Measurements from ENCODE around the gene RCOR3.

Gene RCOR3

GRCh38 chr1:211267204-211267857, 8.2 kb downstream of the RCOR3 start:
- Mint-ChIP-seq H3K9me3 (no peaks in the 10 kb centered on the region), H3K27ac (ENCODE audit: low read depth) (no peak overlapping the region), H3K36me3 (ENCODE audit: insufficient read depth) (peaks cover 22% of the 10 kb centered on the region)

GRCh38 chr1:211279340-211279739, 20.2 kb downstream of the RCOR3 start:
- ATAC-seq (replicated peaks; ENCODE audit: extremely low read depth, poor library complexity, severe bottlenecking) (no peak), DNase-seq (ENCODE audit: low spot score in 2 of 2) (no peak)
- no peak overlapping the region for H3K4me3 Mint-ChIP-seq
- no peaks in the 10 kb centered on the region for H3K9me3 Mint-ChIP-seq
- H3K36me3 Mint-ChIP-seq (ENCODE audit: insufficient read depth) = peaks cover 27% of the 10 kb centered on the region
- H3K27ac Mint-ChIP-seq (ENCODE audit: low read depth) = no peak overlapping the region
- H3K4me1 Mint-ChIP-seq = peaks cover 7% of the 10 kb centered on the region
- no peaks in the 10 kb centered on the region for H3K27me3 Mint-ChIP-seq

More at GRCh38 chr1:211267204-211267857, 8.2 kb downstream of the RCOR3 start:
- Mint-ChIP-seq H3K27me3 (no peaks in the 10 kb centered on the region), H3K4me3 (no peak overlapping the region), H3K4me1 (peaks cover 21% of the 10 kb centered on the region)
- DNase-seq (ENCODE audit: low spot score in 2 of 2) = no peak
- ATAC-seq (replicated peaks; ENCODE audit: extremely low read depth, poor library complexity, severe bottlenecking) = no peak

- peaks cover 20% of the 10 kb centered on the region for H3K4me1 Mint-ChIP-seq
- no peak for ATAC-seq (replicated peaks; ENCODE audit: extremely low read depth, poor library complexity, severe bottlenecking)
- no peaks in the 10 kb centered on the region for H3K27me3 Mint-ChIP-seq
- no peak overlapping the region for H3K4me3 Mint-ChIP-seq
- peaks cover 30% of the 10 kb centered on the region for H3K36me3 Mint-ChIP-seq (ENCODE audit: insufficient read depth)
- H3K27ac Mint-ChIP-seq (ENCODE audit: low read depth) = no peak overlapping the region
- no peak for DNase-seq (ENCODE audit: low spot score in 2 of 2)
- H3K9me3 Mint-ChIP-seq = no peaks in the 10 kb centered on the region
Observed at GRCh38 chr1:211280910-211281309, 21.7 kb downstream of the RCOR3 start.

- H3K36me3 Mint-ChIP-seq (ENCODE audit: insufficient read depth) = peaks cover 29% of the 10 kb centered on the region
- H3K4me1 Mint-ChIP-seq = peaks cover 22% of the 10 kb centered on the region
- no peak overlapping the region for H3K27ac Mint-ChIP-seq (ENCODE audit: low read depth)
- no peak for DNase-seq (ENCODE audit: low spot score in 2 of 2)
- no peaks in the 10 kb centered on the region for H3K27me3 Mint-ChIP-seq
- no peak overlapping the region for H3K4me3 Mint-ChIP-seq
- no peaks in the 10 kb centered on the region for H3K9me3 Mint-ChIP-seq
- no peak for ATAC-seq (replicated peaks; ENCODE audit: extremely low read depth, poor library complexity, severe bottlenecking)
Observed at GRCh38 chr1:211281320-211282022, 22.3 kb downstream of the RCOR3 start.

- ATAC-seq (replicated peaks; ENCODE audit: extremely low read depth, poor library complexity, severe bottlenecking) = no peak
Observed at GRCh38 chr1:211282023-211282373, 22.8 kb downstream of the RCOR3 start.

GRCh38 chr1:211285196-211285595, 26.0 kb downstream of the RCOR3 start:
- DNase-seq (ENCODE audit: low spot score in 2 of 2) = no peak
- no peaks in the 10 kb centered on the region for H3K27me3 Mint-ChIP-seq
- peak overlapping the region; percentile 59 for H3K27ac Mint-ChIP-seq (ENCODE audit: low read depth)
- no peak for ATAC-seq (replicated peaks; ENCODE audit: extremely low read depth, poor library complexity, severe bottlenecking)
- peaks cover 36% of the 10 kb centered on the region for H3K4me1 Mint-ChIP-seq
- peaks cover 32% of the 10 kb centered on the region for H3K36me3 Mint-ChIP-seq (ENCODE audit: insufficient read depth)
- no peaks in the 10 kb centered on the region for H3K9me3 Mint-ChIP-seq
- no peak overlapping the region for H3K4me3 Mint-ChIP-seq

More at GRCh38 chr1:211282023-211282373, 22.8 kb downstream of the RCOR3 start:
- peaks cover 26% of the 10 kb centered on the region for H3K4me1 Mint-ChIP-seq
- H3K27me3 Mint-ChIP-seq = no peaks in the 10 kb centered on the region
- peaks cover 25% of the 10 kb centered on the region for H3K36me3 Mint-ChIP-seq (ENCODE audit: insufficient read depth)
- no peak overlapping the region for H3K27ac Mint-ChIP-seq (ENCODE audit: low read depth)
- DNase-seq (ENCODE audit: low spot score in 2 of 2) = no peak
- H3K4me3 Mint-ChIP-seq = no peak overlapping the region
- no peaks in the 10 kb centered on the region for H3K9me3 Mint-ChIP-seq

- H3K4me3 Mint-ChIP-seq = no peak overlapping the region
- H3K27ac Mint-ChIP-seq (ENCODE audit: low read depth) = no peak overlapping the region
- ATAC-seq (replicated peaks; ENCODE audit: extremely low read depth, poor library complexity, severe bottlenecking) (no peak), DNase-seq (ENCODE audit: low spot score in 2 of 2) (no peak)
- H3K27me3 Mint-ChIP-seq = no peaks in the 10 kb centered on the region
- H3K36me3 Mint-ChIP-seq (ENCODE audit: insufficient read depth) = peaks cover 46% of the 10 kb centered on the region
- peaks cover 42% of the 10 kb centered on the region for H3K4me1 Mint-ChIP-seq
- no peaks in the 10 kb centered on the region for H3K9me3 Mint-ChIP-seq
Observed at GRCh38 chr1:211287218-211287617, 28.1 kb downstream of the RCOR3 start.

GRCh38 chr1:211292411-211292810, 33.2 kb downstream of the RCOR3 start:
- H3K27ac Mint-ChIP-seq (ENCODE audit: low read depth) = peak overlapping the region; percentile 53
- no peak for DNase-seq (ENCODE audit: low spot score in 2 of 2)
- peaks cover 51% of the 10 kb centered on the region for H3K36me3 Mint-ChIP-seq (ENCODE audit: insufficient read depth)
- H3K4me1 Mint-ChIP-seq = peaks cover 23% of the 10 kb centered on the region
- H3K4me3 Mint-ChIP-seq = no peak overlapping the region
- H3K27me3 Mint-ChIP-seq = no peaks in the 10 kb centered on the region
- no peak for ATAC-seq (replicated peaks; ENCODE audit: extremely low read depth, poor library complexity, severe bottlenecking)
- no peaks in the 10 kb centered on the region for H3K9me3 Mint-ChIP-seq

GRCh38 chr1:211296396-211296795, 37.2 kb downstream of the RCOR3 start:
- DNase-seq (ENCODE audit: low spot score in 2 of 2) (no peak), ATAC-seq (replicated peaks; ENCODE audit: extremely low read depth, poor library complexity, severe bottlenecking) (no peak)
- Mint-ChIP-seq H3K4me3 (no peak overlapping the region), H3K36me3 (ENCODE audit: insufficient read depth) (peaks cover 48% of the 10 kb centered on the region), H3K9me3 (no peaks in the 10 kb centered on the region), H3K27me3 (no peaks in the 10 kb centered on the region), H3K4me1 (peaks cover 19% of the 10 kb centered on the region), H3K27ac (ENCODE audit: low read depth) (no peak overlapping the region)

- no peaks in the 10 kb centered on the region for H3K27me3 Mint-ChIP-seq
- ATAC-seq (replicated peaks; ENCODE audit: extremely low read depth, poor library complexity, severe bottlenecking) (no peak), DNase-seq (ENCODE audit: low spot score in 2 of 2) (no peak)
- no peak overlapping the region for H3K27ac Mint-ChIP-seq (ENCODE audit: low read depth)
- H3K9me3 Mint-ChIP-seq = no peaks in the 10 kb centered on the region
- H3K4me1 Mint-ChIP-seq = peaks cover 16% of the 10 kb centered on the region
- H3K4me3 Mint-ChIP-seq = no peak overlapping the region
- H3K36me3 Mint-ChIP-seq (ENCODE audit: insufficient read depth) = peaks cover 25% of the 10 kb centered on the region
Observed at GRCh38 chr1:211305044-211305443, 45.9 kb downstream of the RCOR3 start.

GRCh38 chr1:211309617-211310016, 50.5 kb downstream of the RCOR3 start:
- Mint-ChIP-seq H3K27me3 (no peaks in the 10 kb centered on the region), H3K27ac (ENCODE audit: low read depth) (peak overlapping the region; percentile 52), H3K9me3 (no peaks in the 10 kb centered on the region), H3K36me3 (ENCODE audit: insufficient read depth) (peaks cover 27% of the 10 kb centered on the region), H3K4me1 (peaks cover 5% of the 10 kb centered on the region), H3K4me3 (no peak overlapping the region)
- DNase-seq (ENCODE audit: low spot score in 2 of 2) (no peak), ATAC-seq (replicated peaks; ENCODE audit: extremely low read depth, poor library complexity, severe bottlenecking) (no peak)

- ATAC-seq (replicated peaks; ENCODE audit: extremely low read depth, poor library complexity, severe bottlenecking) = no peak
- H3K4me3 Mint-ChIP-seq = no peak overlapping the region
- peaks cover 5% of the 10 kb centered on the region for H3K4me1 Mint-ChIP-seq
- H3K27me3 Mint-ChIP-seq = no peaks in the 10 kb centered on the region
- H3K9me3 Mint-ChIP-seq = no peaks in the 10 kb centered on the region
- peaks cover 25% of the 10 kb centered on the region for H3K36me3 Mint-ChIP-seq (ENCODE audit: insufficient read depth)
- no peak for DNase-seq (ENCODE audit: low spot score in 2 of 2)
- peak overlapping the region; percentile 3 for H3K27ac Mint-ChIP-seq (ENCODE audit: low read depth)
Observed at GRCh38 chr1:211313392-211313791, 54.2 kb downstream of the RCOR3 start.

GRCh38 chr1:211318576-211319280, 59.6 kb downstream of the RCOR3 start:
- ATAC-seq (replicated peaks; ENCODE audit: extremely low read depth, poor library complexity, severe bottlenecking) (no peak), DNase-seq (ENCODE audit: low spot score in 2 of 2) (no peak)
- H3K4me1 Mint-ChIP-seq = no peaks in the 10 kb centered on the region
- no peaks in the 10 kb centered on the region for H3K27me3 Mint-ChIP-seq
- H3K27ac Mint-ChIP-seq (ENCODE audit: low read depth) = no peak overlapping the region
- H3K36me3 Mint-ChIP-seq (ENCODE audit: insufficient read depth) = peaks cover 7% of the 10 kb centered on the region
- no peak overlapping the region for H3K4me3 Mint-ChIP-seq
- no peaks in the 10 kb centered on the region for H3K9me3 Mint-ChIP-seq
